PC-3 (cell line): Measurements from ENCODE around the gene TNFRSF4. TPM values are rescaled to one million over a fixed set of nuclear protein-coding genes. Genes with fewer than 3 reads are reported as not detected.

Experiments
- ATAC-seq: fragments of 200-7000 bp; cut with Tn5 transposase; 2 replicates; pipeline ENCODE4 v1.9.1; 2020; ENCODE audit warnings: mild to moderate bottlenecking, moderate library complexity
- BruUV-seq: library from RNA; stranded (reverse); fragments of 400-500 nt; replicated peaks from 2 replicates; lab custom pipeline; 2021; lab: Mats Ljungman, UMichigan
- CTCF ChIA-PET: fragments of 300-600 bp; sonication (Branson Sonifier 250); formaldehyde crosslinking; loops from one replicate; lab custom pipeline; 2022; ENCODE audit warnings: antibody characterized with exemption; lab: Charles Lee
- POLR2A ChIA-PET: fragments of 300-600 bp; sonication (Branson Sonifier 250); formaldehyde crosslinking; loops from one replicate; lab custom pipeline; 2022; ENCODE audit warnings: antibody characterized with exemption; ENCODE audit not compliant: unreplicated experiment; lab: Charles Lee
- DNase-seq: peaks from one replicate; pipeline ENCODE4 v3.0.0-alpha.2; 2015
- H2AFZ ChIP-seq: fragments of 300-600 bp; sonication (generic); 2 replicates; pipeline ENCODE4 v1.6.0; 2016; ENCODE audit warnings: antibody characterized with exemption, low read length
- H3F3A ChIP-seq: fragments of 300-600 bp; sonication (generic); one replicate; pipeline ENCODE4 v1.6.0; 2017; ENCODE audit warnings: antibody characterized with exemption, low read length, control low read depth, mild to moderate bottlenecking; ENCODE audit not compliant: unreplicated experiment
- H3K27ac ChIP-seq: fragments of 300-600 bp; sonication (generic); 2 replicates; pipeline ENCODE4 v1.5.1; 2016; ENCODE audit warnings: mild to moderate bottlenecking, low read length
- H3K27me3 ChIP-seq: fragments of 300-600 bp; sonication (generic); 2 replicates; pipeline ENCODE4 v1.6.1; 2016; ENCODE audit warnings: low read length, mixed read lengths
- H3K36me3 ChIP-seq: fragments of 300-600 bp; sonication (generic); 2 replicates; pipeline ENCODE4 v1.6.1; 2016; ENCODE audit warnings: low read depth, mixed run types, low read length, mixed read lengths
- H3K4me1 ChIP-seq: fragments of 300-600 bp; sonication (generic); 2 replicates; pipeline ENCODE4 v1.5.1; 2016; ENCODE audit warnings: low read length; ENCODE audit not compliant: insufficient read depth
- H3K4me2 ChIP-seq: fragments of 300-600 bp; sonication (generic); 2 replicates; pipeline ENCODE4 v1.6.0; 2016; ENCODE audit warnings: low read length
- H3K4me3 ChIP-seq: fragments of 300-600 bp; sonication (generic); 2 replicates; pipeline ENCODE4 v1.5.1; 2016; ENCODE audit warnings: mild to moderate bottlenecking, low read length, mixed read lengths
- H3K79me2 ChIP-seq: fragments of 300-600 bp; sonication (generic); 2 replicates; pipeline ENCODE4 v1.6.1; 2017; ENCODE audit warnings: low read length, mixed read lengths
- H3K9ac ChIP-seq: fragments of 300-600 bp; sonication (generic); 2 replicates; pipeline ENCODE4 v1.6.0; 2016; ENCODE audit warnings: mild to moderate bottlenecking, low read length
- H3K9me2 ChIP-seq: fragments of 300-600 bp; sonication (generic); replicated peaks from 2 replicates; pipeline ENCODE4 v1.6.1; 2016; ENCODE audit warnings: mixed run types, low read length, mixed read lengths
- H3K9me3 ChIP-seq: fragments of 300-600 bp; sonication (generic); 2 replicates; pipeline ENCODE4 v1.6.1; 2016; ENCODE audit warnings: low read length, mixed read lengths
- H4K20me1 ChIP-seq: fragments of 300-600 bp; sonication (generic); 2 replicates; pipeline ENCODE4 v1.6.1; 2016; ENCODE audit warnings: low read length, mixed read lengths
- EZH2 ChIP-seq: fragments of 300-600 bp; sonication (generic); IDR thresholded peaks from one replicate; pipeline ENCODE4 v1.6.1; 2017; ENCODE audit warnings: antibody characterized with exemption, mild to moderate bottlenecking, low read length; ENCODE audit not compliant: unreplicated experiment
- EZH2phosphoT487 ChIP-seq: fragments of 300-600 bp; sonication (generic); IDR thresholded peaks from 2 replicates; pipeline ENCODE4 v1.6.1; 2018; ENCODE audit warnings: mild to moderate bottlenecking, antibody characterized with exemption, low read length, borderline replicate concordance
- intact Hi-C: fragments of 100-400 bp; cut with micrococcal nuclease; formaldehyde crosslinking; loops from 2 replicates; pipeline ENCODE4 v1.9.0; 2023
- total RNA-seq: library from RNA; depleted of rRNA; stranded (reverse); fragments of >200 nt; gene quantifications from 2 replicates; pipeline ENCODE4 v1.2.3, GENCODE V29; 2014
- TF ChIP-seq, protein P1 (sequence below): fragments of 300-600 bp; sonication (generic); conservative IDR thresholded peaks from 2 replicates; pipeline ENCODE4 v1.5.1; 2017; ENCODE audit warnings: antibody characterized with exemption, low read depth, mild to moderate bottlenecking, low read length

The TNFRSF4 gene
- total RNA-seq, 1 experiment from 2014 or later = 0.11 TPM

DNA sequence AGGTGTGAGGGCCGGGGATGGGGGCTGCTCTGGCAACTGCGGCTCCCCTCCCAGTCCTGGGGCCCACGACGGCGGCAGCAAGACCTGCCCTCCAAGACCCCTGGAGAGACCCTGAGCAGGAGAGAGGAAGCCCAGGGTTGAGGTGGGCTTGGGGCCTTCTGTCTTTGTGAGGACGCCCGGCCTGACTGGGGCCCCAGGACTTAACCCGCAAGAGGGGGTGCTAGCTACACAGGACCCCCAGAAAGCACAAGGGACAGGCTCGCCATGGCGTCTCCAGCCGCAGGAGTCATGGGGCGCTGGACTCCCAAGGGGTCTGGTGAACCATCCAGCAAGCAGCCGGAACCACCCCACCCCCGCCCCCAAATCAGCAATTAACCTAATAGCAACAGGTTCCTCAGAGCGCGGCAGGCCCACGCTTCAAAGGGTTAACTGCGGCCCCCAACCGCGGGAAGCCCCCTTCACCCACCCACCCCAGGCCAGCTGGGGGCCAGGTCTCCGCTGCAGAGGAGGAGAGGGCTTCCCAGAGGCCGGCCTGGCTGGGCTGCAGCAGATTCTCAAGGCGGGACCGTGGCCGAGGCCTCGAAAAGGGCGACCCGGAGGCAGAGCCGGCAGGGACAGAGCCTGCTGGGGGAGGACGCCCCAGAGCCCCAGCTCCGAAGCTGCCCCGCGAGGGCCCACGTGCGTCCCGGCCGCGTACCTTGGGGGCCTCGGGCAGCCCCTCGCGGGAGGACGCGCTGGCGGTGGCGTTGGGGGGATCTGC is 32.0 kb upstream of the TNFRSF4 start:
- Histone ChIP-seq H3K4me3 (no peak overlapping the region), H3K9me2 (no peaks in the 10 kb centered on the region), H3F3A (no peaks in the 10 kb centered on the region), H3K4me2 (no peak overlapping the region), H3K4me1 (no peaks in the 10 kb centered on the region), H4K20me1 (no peaks in the 10 kb centered on the region), H3K27me3 (no peaks in the 10 kb centered on the region), H2AFZ (no peak overlapping the region), H3K9ac (no peak overlapping the region), H3K9me3 (no peaks in the 10 kb centered on the region), H3K36me3 (no peaks in the 10 kb centered on the region), H3K27ac (no peak overlapping the region), H3K79me2 (no peaks in the 10 kb centered on the region)
- no TSS peak for BruUV-seq
- ChIA-PET CTCF (no interaction called here), POLR2A (no interaction called here)
- ATAC-seq (no peak), DNase-seq (no peak)
- intact Hi-C loops = no loop called here
- TF ChIP-seq EZH2 (no peak), EZH2phosphoT487 (no peak)
- TF ChIP-seq, protein P1, sequence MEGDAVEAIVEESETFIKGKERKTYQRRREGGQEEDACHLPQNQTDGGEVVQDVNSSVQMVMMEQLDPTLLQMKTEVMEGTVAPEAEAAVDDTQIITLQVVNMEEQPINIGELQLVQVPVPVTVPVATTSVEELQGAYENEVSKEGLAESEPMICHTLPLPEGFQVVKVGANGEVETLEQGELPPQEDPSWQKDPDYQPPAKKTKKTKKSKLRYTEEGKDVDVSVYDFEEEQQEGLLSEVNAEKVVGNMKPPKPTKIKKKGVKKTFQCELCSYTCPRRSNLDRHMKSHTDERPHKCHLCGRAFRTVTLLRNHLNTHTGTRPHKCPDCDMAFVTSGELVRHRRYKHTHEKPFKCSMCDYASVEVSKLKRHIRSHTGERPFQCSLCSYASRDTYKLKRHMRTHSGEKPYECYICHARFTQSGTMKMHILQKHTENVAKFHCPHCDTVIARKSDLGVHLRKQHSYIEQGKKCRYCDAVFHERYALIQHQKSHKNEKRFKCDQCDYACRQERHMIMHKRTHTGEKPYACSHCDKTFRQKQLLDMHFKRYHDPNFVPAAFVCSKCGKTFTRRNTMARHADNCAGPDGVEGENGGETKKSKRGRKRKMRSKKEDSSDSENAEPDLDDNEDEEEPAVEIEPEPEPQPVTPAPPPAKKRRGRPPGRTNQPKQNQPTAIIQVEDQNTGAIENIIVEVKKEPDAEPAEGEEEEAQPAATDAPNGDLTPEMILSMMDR = no peak

DNA sequence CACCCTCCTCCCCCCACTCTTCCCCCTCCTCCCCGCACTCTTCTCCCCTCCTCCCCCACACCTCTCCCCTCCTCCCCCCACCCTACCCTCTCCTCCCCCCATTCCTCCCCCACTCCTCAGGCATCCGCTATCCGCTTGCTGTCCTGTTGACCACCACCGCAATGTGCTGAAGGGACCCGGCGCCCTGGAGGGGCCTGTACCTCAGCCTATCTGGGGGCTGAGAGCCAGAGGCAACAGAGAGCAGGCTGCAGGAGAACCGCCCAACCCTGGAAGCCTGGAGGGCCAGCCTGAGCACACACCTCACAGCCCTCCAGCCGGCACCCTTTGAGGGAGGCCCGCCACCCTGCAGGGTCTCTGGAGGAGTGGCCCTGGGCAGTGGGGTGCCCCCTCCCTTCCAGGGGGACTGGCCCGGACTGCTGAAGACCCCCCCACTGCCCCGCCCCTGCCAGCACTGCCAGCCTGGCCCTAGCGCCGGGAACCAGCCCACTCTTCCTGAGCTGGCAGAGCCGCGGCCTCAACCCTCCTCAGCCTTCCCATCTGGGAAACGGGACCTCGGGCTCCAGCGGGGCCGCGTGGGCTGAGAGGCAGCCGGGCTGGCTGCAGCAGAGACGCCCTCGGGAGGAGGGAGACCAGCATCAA is 31.3 kb upstream of the TNFRSF4 start:
- no peak for DNase-seq
- Histone ChIP-seq H2AFZ (no peak overlapping the region), H3K4me1 (no peaks in the 10 kb centered on the region), H3K9me3 (no peaks in the 10 kb centered on the region), H3K27me3 (no peaks in the 10 kb centered on the region), H3F3A (no peaks in the 10 kb centered on the region), H3K79me2 (no peaks in the 10 kb centered on the region), H3K4me3 (no peak overlapping the region), H3K9me2 (no peaks in the 10 kb centered on the region), H3K36me3 (no peaks in the 10 kb centered on the region), H3K4me2 (no peak overlapping the region), H4K20me1 (no peaks in the 10 kb centered on the region), H3K27ac (no peak overlapping the region), H3K9ac (no peak overlapping the region)
- ATAC-seq = no peak
- intact Hi-C loops = no loop called here
- no TSS peak for BruUV-seq
- ChIA-PET CTCF (no interaction called here), POLR2A (no interaction called here)
- TF ChIP-seq EZH2phosphoT487 (no peak), EZH2 (no peak)
- TF ChIP-seq, protein P1 = no peak
